B cell (primary cell): ENCODE results near the gene FOXN3.

Experiments
- CTCF ChIP-seq: fragments of 200-600 bp; IDR thresholded peaks from one replicate; pipeline ENCODE4 v1.8.0; 2022; ENCODE audit warnings: antibody characterized with exemption, mild to moderate bottlenecking
- EZH2 ChIP-seq: IDR thresholded peaks from 2 replicates; pipeline ENCODE4 v1.6.1; 2012; ENCODE audit warnings: borderline replicate concordance, low read depth, mild to moderate bottlenecking, moderate library complexity, low read length; ENCODE audit not compliant: insufficient read depth, poor library complexity, severe bottlenecking

DNA sequence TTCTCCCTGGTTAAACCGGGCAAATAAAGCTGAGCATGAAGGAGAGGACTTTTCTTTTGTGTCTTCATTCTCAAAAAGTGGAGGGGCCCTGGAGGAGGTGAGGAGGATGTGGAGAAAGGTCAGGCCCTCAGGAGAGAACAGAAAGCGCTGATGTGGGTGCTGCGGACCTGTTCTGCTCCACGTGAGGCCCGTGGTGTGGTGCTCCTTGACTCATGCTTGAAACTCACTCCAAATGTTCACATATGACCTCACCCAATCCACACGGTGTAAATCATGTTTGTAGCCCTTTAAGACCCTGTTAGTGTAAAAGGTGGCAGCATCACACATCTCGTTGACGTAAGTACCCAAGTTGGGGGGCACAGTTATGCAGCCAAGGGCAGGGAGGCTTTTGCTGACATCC, 126.2 kb downstream of the FOXN3 start:
- TF ChIP-seq CTCF (no peak), EZH2 (no peak)
